Stimulated activated CD4-positive, alpha-beta T cell treated with anti-CD3 and anti-CD28 coated beads, Interleukin-12 subunit alpha, Interleukin-12 subunit beta, amount 100 ng/mL, for 48 hours (primary cell): ENCODE data around the gene ZKSCAN1.
"Not testable (repeated sequence)": the region's sequence is repeated elsewhere in the genome, so short reads cannot be mapped to it uniquely, and the experiment has no call there.

ENCODE experiments used
- DNase-seq, 3 donors: peaks; one replicate each; pipeline ENCODE4 v3.0.0-alpha.2; 2020; ENCODE audit warnings: low read depth in 2 of 3, low spot score in 1 of 3

The ZKSCAN1 gene

GRCh38 chr7:100015232-100016214, at the start of gene ZKSCAN1:
TSS of gene ZKSCAN1 (plus strand) at chr7:100015596. CDS start at chr7:100023507, 7,911 bp downstream.
- DNase-seq = peak; percentile 70 to 80 (median 75)

- DNase-seq = no peak
Observed at GRCh38 chr7:99969298-99969697, 46.1 kb upstream of the ZKSCAN1 start.

GRCh38 chr7:99969813-99970212, 45.6 kb upstream of the ZKSCAN1 start:
- not testable (repeated sequence) for DNase-seq

- DNase-seq = no peak
Observed at GRCh38 chr7:99971242-99971641, 44.2 kb upstream of the ZKSCAN1 start.

GRCh38 chr7:99973817-99974216, 41.6 kb upstream of the ZKSCAN1 start:
- DNase-seq = not testable (repeated sequence)

GRCh38 chr7:99974681-99975080, 40.7 kb upstream of the ZKSCAN1 start:
- DNase-seq = no peak

- DNase-seq = no peak
Observed at GRCh38 chr7:99975782-99976521, 39.4 kb upstream of the ZKSCAN1 start, which contains the start of gene AZGP1. TSS of gene AZGP1 (minus strand) at chr7:99976031. CDS start at chr7:99976020, 11 bp downstream.

GRCh38 chr7:99976626-99977025, 38.8 kb upstream of the ZKSCAN1 start:
- no peak for DNase-seq

GRCh38 chr7:99979814-99980225, 35.6 kb upstream of the ZKSCAN1 start:
- peak; percentile 36 to 58 (median 40) for DNase-seq

GRCh38 chr7:99980448-99980872, 34.9 kb upstream of the ZKSCAN1 start:
- not testable (repeated sequence) for DNase-seq

- not testable (repeated sequence) for DNase-seq
Observed at GRCh38 chr7:99981066-99981465, 34.3 kb upstream of the ZKSCAN1 start.

- no peak for DNase-seq
Observed at GRCh38 chr7:99984593-99984992, 30.8 kb upstream of the ZKSCAN1 start.

GRCh38 chr7:99987306-99987705, 28.1 kb upstream of the ZKSCAN1 start:
- not testable (repeated sequence) for DNase-seq

GRCh38 chr7:99987846-99988245, 27.6 kb upstream of the ZKSCAN1 start:
- DNase-seq = no peak

GRCh38 chr7:99990460-99990852, 24.9 kb upstream of the ZKSCAN1 start:
- no peak for DNase-seq

- not testable (repeated sequence) for DNase-seq
Observed at GRCh38 chr7:99991543-99991942, 23.9 kb upstream of the ZKSCAN1 start.

GRCh38 chr7:99992330-99993038, 22.9 kb upstream of the ZKSCAN1 start:
- no peak for DNase-seq

GRCh38 chr7:99994819-99995218, 20.6 kb upstream of the ZKSCAN1 start:
- no peak for DNase-seq

GRCh38 chr7:99996755-99997544, 18.4 kb upstream of the ZKSCAN1 start:
- DNase-seq = no peak

GRCh38 chr7:99997545-99998137, 17.8 kb upstream of the ZKSCAN1 start:
- peak; percentile 42 to 46 (median 45) for DNase-seq
